ENCODE results near the gene ENTPD6.
A peak's percentile ranks its signal among the peaks of the same experiment; 100 is the strongest.

Gene ENTPD6

DNA sequence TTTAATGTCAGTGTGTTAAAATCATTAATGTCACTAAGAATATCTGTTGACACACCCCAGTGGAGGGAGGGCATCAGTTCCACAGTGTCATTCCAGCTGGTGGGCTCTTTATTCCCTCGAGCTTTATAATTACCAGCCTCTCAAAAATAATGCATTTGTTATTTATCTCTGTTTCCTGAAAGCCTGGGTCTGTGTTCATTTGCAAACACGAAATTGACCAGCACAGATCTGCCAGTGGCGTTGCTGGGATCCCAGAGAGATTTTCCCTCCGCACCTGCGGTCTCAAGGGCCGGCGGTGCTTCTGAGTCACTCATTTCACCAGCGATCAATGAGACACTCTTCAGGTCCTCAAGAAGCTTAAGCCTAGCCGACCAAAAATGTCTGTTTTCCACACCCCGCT lies 46.7 kb downstream of the ENTPD6 start:
- no peak for DNase-seq (ENCODE audit: low read depth)

DNA sequence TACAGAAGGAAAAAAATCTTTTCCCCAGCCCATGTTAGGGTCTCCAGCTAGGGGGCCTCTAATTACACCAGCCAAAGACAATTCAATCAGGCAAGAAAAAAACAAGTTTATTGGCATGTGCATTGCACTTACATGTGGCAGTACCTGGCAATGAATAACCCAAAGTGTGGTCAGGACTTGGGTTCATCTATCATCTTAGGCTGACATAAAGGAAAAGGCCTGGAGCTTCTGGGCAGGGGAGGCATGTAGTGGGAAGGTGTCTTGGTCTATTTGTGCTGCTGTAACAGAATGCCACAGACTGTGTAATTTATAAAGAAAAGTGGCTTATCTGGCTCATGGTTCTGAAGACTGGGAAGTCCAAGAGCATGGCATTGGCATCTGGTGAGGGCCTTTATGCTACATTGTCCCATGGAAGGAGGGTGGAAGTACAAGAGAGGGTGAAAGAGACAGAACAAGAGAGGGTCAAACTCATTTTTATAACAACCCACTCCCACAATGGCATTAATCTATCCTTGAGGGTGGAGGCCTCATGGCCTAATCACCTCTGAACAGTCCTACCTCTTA lies 48.0 kb downstream of the ENTPD6 start:
- no peak for DNase-seq (ENCODE audit: low read depth)

- no peak for DNase-seq (ENCODE audit: low read depth)
Observed at GRCh38 chr20:25244976-25245375, 49.5 kb downstream of the ENTPD6 start.

GRCh38 chr20:25245461-25245860 lies 49.9 kb downstream of the ENTPD6 start:
- DNase-seq (ENCODE audit: low read depth), result no peak

DNA sequence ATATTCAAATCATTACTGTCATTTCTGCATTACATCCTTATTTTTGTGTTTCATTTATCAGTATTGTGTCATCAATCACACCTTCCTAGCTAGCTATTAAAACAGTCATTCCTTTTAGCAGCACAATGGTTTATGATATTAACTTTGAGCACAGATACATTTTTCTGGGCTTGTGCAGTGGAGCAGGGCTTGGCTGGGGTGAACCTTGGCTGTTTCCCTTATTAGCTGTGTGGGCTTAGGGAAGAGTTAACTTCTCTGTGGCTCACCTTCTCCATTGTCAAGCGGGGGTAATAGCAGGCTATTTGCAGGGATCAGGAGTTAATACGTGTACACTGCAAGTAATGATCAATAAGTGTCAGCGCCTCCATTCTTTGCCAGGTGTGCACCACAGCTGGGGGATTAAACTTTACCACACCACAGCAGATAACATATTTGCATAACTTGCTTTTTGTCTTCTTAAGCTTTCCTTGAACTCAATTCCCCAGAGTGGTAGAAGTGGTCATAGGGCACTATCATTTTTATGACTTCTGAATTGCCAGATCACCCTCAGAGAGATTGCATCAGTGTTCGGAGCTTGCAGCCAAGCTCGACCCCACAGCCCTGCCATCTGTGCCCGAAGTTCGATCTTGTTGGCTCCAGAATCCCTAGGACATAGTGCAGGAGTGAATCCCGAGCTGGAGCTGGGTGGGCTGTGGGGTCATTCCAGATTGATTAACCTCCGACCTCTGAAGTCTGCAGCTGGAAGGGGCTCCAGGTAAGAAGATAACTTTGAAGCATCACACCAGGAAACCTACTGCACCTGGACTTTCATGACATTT lies 50.9 kb downstream of the ENTPD6 start:
- DNase-seq (ENCODE audit: low read depth), result no peak

DNA sequence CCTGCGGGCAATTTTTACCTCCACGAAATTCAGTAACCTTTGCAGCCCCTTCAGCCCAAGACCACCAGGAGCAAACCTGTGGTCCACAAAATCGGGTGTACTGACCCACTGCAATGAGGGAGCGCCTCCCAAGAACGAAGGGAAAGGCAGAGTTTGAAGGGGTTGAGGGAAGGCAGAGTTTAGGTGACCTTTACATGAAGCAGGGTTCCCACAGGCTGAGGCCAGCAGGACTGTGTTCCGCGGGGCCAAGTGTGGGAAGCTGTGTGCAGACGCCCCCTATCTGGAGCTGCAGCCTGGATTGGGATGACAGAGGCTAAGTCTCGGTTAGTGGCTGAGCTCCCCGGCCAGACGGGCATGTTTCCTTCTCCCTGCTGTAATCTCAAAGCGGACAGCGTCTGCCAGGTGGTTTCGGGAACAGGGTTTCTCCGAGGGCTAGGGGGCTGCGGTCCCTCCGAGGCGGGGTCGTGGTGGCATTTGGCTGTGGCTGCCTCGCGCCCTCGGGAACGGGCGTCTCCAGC lies 51.5 kb downstream of the ENTPD6 start:
- peak; percentile 82 for DNase-seq (ENCODE audit: low read depth)

- peak; percentile 56 for DNase-seq (ENCODE audit: low read depth)
Observed at GRCh38 chr20:25247518-25247955, 52.0 kb downstream of the ENTPD6 start.

DNA sequence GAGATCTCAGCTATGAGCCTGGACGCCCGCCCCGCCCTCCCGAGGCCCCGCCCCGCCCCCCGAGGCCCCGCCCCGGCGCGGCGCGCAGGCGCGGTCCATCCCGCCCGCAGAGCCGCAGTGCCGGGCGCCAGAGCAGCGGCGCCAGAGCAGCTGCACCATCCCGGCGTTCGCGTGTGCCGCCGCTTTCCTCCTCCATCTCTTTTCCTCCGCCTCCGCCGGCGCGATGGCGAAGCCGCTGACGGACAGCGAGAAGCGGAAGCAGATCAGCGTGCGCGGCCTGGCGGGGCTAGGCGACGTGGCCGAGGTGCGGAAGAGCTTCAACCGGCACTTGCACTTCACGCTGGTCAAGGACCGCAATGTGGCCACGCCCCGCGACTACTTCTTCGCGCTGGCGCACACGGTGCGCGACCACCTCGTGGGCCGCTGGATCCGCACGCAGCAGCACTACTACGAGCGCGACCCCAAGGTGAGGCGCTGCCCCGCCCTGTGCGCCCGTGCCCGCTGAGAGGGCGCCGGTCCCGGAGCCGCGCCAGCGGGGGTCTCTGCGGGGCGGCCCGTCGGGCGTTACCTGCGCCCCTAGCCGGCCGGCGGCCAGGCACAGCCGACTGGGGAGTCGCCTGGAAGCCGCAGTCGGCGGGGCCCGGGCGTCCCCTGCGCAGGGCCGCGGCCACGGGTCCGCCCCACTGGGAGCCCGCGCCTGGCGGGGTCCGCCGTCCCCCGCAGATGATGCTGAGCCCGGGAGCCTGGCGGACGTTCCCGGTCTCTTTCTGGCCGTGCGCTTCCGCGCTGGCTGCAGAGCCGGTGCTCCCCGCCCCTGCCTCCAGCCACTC lies 52.7 kb downstream of the ENTPD6 start, which contains the start of gene PYGB:
Gene PYGB (plus strand): TSS at position 130 of the 830 bp plus-strand sequence. CDS start 94 bp downstream, at position 224.
- peak; percentile 86 for DNase-seq (ENCODE audit: low read depth)

GRCh38 chr20:25248786-25249172 lies 53.3 kb downstream of the ENTPD6 start:
- no peak for DNase-seq (ENCODE audit: low read depth)

DNA sequence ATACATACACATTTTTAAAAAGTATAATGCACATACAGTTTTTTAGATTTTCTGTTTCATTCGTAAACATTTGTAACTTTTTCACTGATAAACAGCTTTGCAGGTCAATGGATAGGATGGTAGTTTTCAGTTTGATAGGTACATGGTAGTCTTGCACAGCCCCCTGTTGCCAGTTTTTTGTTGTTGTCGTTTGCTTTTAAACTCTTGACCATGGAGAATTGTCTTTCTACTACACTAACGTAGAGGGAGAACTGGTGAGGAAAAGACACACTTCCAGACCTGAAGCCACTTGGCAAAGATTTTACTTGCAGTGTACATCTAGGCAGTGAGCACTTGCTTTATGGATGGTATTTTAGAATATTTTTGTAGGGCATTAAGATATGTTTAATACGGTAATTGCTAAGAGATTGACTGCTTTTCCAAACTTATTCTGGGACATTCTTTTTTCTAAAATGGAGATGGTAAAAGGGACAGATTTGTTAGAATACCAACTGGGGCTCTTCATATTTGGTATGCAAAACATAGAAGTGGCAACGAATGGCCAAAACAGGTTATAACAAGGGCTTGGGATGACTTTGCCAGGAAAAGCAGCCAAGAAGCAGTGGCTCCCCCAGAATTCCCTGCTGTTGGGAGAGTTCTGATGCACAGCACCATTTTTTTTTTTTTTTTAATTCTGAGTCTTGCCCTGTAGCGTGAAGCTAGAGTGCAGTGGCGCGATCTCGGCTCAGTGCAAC lies 53.9 kb downstream of the ENTPD6 start:
- peak; percentile 22 for DNase-seq (ENCODE audit: low read depth)

- DNase-seq (ENCODE audit: low read depth), result no peak
Observed at GRCh38 chr20:25250508-25250907, 55.0 kb downstream of the ENTPD6 start.

GRCh38 chr20:25251019-25251418 lies 55.5 kb downstream of the ENTPD6 start:
- DNase-seq (ENCODE audit: low read depth), result no peak

DNA sequence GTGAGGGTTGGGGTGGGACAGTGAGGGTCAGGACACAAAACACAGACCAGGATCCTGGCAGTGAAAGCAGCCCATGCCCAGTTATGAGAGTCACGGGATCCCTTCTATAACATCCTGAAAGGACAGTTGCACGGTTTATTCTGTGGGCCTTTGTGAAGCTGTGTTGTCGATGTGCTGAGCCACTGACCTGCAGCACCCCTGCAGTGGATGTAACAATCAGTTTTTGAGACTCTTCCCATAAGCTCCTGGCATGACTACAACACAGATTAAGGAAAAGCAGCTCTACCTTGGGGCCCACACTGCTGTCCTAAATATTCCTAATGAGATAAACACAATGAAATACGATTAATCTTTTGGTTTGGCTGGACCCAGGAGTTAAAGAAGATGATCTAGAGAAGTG lies 56.0 kb downstream of the ENTPD6 start:
- DNase-seq (ENCODE audit: low read depth), result no peak

- no peak for DNase-seq (ENCODE audit: low read depth)
Observed at GRCh38 chr20:25252230-25252651, 56.7 kb downstream of the ENTPD6 start.

DNA sequence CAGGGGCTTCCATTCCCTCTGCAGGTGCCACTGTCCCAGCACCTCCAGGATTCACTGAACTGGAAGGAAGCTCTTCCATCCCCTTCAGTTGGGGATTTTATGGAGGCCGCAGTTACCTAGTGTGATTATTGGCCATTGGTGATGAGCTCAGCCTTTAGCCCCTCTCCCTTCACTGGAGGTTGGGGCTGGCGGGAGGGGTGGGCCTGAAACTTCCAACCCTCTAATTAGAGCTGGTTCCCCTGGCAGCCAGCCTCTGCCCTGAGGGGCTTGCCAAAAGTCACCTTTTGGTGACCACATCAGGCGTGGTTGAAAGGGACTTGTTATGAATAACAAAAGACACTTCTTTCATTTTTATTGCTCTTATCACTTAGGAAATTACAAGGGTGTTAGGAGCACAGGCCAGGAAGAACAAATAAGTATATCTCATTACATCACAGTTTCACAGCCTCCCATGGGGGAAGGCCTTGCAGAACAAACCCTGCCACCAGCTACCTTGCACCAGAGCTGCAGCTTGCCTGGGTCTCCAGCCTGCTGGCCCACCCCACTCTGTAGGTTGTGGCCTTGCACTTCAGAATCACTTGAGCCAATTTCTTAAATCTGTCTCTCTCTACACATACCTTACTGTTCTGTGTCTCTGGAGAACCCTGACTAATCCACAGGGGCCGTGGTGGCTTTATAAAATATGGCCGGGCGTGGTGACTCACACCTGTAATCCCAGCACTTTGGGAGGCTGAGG lies 57.3 kb downstream of the ENTPD6 start:
- DNase-seq (ENCODE audit: low read depth), result no peak

GRCh38 chr20:25253606-25254275 lies 58.2 kb downstream of the ENTPD6 start:
- DNase-seq (ENCODE audit: low read depth), result no peak

DNA sequence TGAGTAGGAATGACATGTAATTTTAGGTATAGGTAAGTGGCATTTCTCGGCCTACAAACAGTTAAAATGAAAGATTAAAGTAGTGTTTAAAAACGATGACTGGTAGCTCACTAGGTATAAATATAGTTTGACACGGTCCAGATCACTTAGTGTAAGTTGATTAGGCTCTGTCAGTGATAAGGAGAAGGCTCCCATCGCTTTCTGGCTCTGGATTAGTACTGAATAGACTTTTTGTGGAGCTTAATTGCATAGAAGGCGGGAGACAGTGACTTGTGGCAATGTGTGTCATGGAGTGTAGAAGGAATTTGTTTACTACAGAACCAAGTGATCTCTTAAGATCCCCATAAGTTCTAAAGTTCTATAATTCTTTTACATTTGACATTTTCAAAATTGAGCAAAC lies 59.1 kb downstream of the ENTPD6 start:
- no peak for DNase-seq (ENCODE audit: low read depth)

DNA sequence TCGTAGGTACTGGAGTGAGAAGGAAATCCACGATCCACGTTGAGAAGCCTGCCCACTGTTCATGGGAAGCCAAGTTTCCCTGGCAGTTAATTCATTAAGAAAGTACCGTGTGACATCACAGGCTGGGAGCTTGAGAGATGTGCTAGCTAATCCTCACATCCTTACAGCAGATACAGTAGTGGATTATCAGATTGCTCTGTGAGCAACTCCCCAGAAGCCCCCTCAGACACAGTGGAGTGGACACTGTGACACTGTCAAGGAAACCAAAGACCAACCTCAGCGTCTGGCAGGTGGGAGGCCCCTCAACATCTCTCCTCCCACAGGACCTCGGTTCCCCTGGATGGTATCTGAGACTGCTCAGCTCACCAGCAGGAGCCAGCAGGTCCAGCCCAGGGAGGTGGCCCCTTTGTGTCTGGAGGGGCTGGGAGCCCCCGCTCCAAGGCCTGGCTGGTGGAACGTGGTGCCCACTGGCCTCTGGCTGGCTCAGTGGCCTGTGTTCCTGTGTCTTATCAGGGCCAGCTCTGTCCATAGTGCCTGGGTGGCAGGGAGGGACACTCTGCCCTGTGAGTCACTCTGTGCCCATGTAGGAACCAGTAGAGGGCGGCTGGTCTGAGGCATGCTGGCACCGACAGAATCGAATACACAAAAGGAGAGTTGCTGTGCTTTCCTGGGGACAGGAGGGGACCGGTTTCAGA lies 59.6 kb downstream of the ENTPD6 start:
- DNase-seq (ENCODE audit: low read depth), result no peak

- no peak for DNase-seq (ENCODE audit: low read depth)
Observed at GRCh38 chr20:25256226-25256859, 60.8 kb downstream of the ENTPD6 start.
